ENCODE data around the gene FAM131C. TPM values are rescaled to one million over a fixed set of nuclear protein-coding genes. Genes with fewer than 3 reads are reported as not detected.

FAM131C gene, protein sequence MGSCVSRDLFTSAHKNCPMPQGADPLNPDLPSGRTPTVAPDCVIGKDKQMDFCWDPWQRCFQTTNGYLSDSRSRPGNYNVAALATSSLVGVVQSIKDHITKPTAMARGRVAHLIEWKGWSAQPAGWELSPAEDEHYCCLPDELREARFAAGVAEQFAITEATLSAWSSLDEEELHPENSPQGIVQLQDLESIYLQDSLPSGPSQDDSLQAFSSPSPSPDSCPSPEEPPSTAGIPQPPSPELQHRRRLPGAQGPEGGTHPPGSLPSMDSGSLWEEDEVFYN
- 0.46 TPM in 1 of 2 replicates, not detected in the other for total RNA-seq

DNA sequence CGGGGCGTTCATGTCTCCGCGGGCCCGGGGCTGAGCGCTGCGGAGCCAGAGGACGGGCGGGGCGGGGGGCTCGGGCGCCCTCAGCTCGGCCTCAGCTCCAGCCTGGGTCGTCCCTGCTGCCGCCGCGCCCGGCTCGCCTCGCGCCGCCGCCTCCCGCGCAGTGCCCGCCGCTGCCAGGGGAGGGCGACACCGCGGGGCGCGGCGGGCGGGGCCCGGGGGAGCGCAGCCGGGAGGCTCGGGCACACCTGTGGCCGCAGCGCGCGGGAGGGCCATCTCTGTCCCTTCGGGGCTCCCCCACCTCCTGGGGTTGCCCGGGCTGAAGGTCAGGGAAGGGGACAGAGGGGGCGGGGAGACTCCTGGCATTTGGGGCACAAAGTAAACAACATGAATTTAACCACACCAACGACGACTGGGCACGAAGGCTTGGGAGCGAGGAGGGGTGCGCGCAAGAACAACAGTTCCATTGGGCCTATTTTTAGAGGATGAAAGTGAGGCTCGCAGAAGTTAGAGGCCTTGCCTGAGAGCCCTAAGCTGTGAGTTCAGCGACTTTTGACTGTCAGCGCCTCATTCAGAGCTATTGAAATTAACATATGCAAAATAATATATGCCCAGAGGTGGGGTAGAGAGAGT is at the start of gene FAM131C:
Gene FAM131C, minus strand, starts transcription at position 162 of the 630 bp plus-strand sequence. CDS start 209 bp downstream, outside the sequence.
- TF ChIP-seq, protein P1, sequence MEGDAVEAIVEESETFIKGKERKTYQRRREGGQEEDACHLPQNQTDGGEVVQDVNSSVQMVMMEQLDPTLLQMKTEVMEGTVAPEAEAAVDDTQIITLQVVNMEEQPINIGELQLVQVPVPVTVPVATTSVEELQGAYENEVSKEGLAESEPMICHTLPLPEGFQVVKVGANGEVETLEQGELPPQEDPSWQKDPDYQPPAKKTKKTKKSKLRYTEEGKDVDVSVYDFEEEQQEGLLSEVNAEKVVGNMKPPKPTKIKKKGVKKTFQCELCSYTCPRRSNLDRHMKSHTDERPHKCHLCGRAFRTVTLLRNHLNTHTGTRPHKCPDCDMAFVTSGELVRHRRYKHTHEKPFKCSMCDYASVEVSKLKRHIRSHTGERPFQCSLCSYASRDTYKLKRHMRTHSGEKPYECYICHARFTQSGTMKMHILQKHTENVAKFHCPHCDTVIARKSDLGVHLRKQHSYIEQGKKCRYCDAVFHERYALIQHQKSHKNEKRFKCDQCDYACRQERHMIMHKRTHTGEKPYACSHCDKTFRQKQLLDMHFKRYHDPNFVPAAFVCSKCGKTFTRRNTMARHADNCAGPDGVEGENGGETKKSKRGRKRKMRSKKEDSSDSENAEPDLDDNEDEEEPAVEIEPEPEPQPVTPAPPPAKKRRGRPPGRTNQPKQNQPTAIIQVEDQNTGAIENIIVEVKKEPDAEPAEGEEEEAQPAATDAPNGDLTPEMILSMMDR (conservative IDR thresholded peaks at IDR 0.05; ENCODE audit: low read depth, low read length) = peak; percentile 28
- no peak for DNase-seq (ENCODE audit: low read depth)
- H3K4me3 ChIP-seq (ENCODE audit: low read depth, low read length) = peak within 1 kb of the TSS; percentile 59

DNA sequence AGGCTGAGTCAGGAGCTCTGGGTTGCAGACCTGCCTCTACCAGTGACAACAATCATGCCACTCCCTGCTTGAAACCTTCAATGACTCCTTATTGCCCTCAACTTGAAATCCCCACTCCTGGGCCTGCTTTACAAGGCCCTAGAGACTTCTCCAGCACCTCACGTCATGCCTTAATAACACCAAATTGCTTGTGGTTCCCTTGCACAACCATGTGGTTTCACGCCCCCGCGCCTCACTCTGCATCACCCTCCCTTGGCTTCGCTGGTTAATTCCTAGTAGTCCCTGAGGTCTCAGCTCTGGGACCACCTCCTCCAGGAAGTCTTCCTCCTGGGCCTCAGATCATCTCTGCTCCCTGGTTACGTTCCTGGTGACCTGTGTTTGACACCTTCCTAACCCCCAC is 49.5 kb upstream of the FAM131C start:
- no peak overlapping the region for H3K4me3 ChIP-seq (ENCODE audit: low read depth, low read length)
- DNase-seq (ENCODE audit: low read depth) = peak; percentile 80
- TF ChIP-seq, protein P1 (conservative IDR thresholded peaks at IDR 0.05; ENCODE audit: low read depth, low read length) = no peak

DNA sequence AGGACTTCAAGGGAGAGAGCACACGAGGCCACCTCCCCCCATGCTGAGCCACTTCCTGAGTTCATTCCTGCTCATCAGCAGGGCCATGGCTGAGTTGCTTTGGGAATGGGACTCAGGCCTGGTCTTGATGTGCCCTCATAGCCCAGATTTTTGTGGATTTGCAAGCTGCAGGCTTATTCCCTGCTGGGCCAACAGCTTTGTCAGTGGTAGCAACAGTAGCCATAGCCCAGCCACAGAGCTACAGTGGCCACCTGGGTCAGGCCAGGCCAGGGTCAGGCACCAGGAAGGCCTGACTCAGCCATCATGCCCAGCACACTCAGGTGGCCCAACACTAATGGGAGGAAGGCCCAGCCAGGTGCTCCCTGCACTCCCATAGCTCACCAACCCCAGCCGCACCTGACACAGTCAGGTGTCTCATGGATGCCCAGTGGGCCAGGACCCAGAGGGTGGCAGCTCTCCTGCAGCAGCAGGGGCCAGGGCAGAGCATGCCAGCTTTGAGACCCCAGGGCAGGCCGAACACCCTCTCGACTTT is 49.0 kb upstream of the FAM131C start:
- no peak overlapping the region for H3K4me3 ChIP-seq (ENCODE audit: low read depth, low read length)
- no peak for DNase-seq (ENCODE audit: low read depth)
- TF ChIP-seq, protein P1 (conservative IDR thresholded peaks at IDR 0.05; ENCODE audit: low read depth, low read length) = no peak

DNA sequence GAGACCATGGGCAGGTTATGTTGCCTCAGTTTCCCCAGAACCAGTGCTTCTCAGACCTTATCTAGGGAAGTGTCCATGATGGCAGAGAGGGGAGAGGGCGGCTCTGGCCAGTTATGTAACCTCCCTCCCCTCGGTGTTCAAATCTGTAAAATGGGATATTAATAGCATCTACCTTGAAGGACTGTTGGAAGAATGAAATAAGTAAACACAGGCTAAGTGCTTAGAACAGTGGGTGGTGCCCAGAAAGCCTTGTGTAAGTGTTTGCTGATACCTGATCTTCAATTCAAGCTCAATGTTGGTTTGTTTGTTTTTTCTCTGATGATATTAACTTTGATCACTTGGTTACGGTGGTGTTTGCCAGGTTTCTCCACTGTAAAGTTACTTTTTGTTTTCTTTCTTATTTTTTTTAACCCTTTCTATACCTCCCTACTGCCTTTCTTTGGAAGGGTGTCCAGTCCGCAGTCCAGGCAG is 47.5 kb upstream of the FAM131C start:
- no peak overlapping the region for H3K4me3 ChIP-seq (ENCODE audit: low read depth, low read length)
- no peak for DNase-seq (ENCODE audit: low read depth)
- TF ChIP-seq, protein P1 (conservative IDR thresholded peaks at IDR 0.05; ENCODE audit: low read depth, low read length) = no peak

DNA sequence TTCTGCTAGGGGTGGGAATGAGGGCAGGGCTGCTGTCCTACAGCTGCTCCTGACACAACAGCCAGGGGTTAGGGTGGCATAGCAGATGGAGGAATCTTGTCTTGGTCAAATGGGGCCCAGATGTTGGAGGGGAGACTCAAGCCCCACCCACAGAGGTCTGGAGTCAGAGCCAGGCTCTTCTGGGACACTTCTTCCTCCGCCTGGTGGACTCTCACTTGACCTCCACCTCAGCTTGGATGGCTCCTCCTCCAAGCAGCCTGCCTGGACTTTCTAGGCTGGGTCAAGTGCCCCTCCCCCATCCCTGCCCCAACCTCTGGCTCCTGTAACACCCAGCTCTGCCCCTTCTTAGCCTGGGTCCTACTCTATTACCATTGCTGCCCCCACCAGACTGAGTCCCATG is 47.0 kb upstream of the FAM131C start:
- TF ChIP-seq, protein P1 (conservative IDR thresholded peaks at IDR 0.05; ENCODE audit: low read depth, low read length) = no peak
- no peak for DNase-seq (ENCODE audit: low read depth)

DNA sequence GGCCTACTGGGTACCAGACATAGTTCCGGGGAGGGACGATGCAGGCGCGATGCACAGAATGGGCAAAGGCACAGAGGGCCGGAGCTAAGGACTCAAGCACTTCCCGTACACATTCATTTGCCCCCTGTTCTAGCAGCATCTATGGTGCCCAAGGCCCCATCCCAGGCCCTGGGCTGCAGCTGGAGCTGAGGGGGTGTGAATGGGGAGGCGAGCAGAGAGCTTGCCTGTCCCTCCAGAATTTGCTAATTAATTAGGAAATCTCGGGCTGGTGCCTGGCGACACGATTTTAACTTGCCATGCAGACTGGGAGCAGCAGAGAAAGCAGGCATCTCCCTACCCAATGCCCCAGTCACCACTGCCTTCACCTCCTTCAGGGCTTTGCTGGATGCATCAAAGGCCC is 46.5 kb upstream of the FAM131C start:
- no peak overlapping the region for H3K4me3 ChIP-seq (ENCODE audit: low read depth, low read length)
- no peak for DNase-seq (ENCODE audit: low read depth)
- TF ChIP-seq, protein P1 (conservative IDR thresholded peaks at IDR 0.05; ENCODE audit: low read depth, low read length) = no peak

More for the DNA sequence above, 47.0 kb upstream of the FAM131C start:
- H3K4me3 ChIP-seq (ENCODE audit: low read depth, low read length) = no peak overlapping the region

Data from epithelial cell of proximal tubule (primary cell).